ENCODE results near the gene SEC16B.

GRCh38 chr1:177969109-177969508 lies 749 bp downstream of the SEC16B start:
- TF ChIP-seq CTCF (conservative IDR thresholded peaks at IDR 0.05; ENCODE audit: low read depth, low read length) = no peak
- TF ChIP-seq EZH2 (IDR thresholded peaks at IDR 0.05; ENCODE audit: low read length, unreplicated experiment) = no peak
